A673 (cell line): ENCODE data around the gene ZMYND19.

Source experiments
- EZH2 ChIP-seq: fragments of 200-600 bp; sonication (generic); IDR thresholded peaks from 2 replicates; pipeline ENCODE4 v1.6.1; 2017; ENCODE audit warnings: borderline replicate concordance, low read depth, mild to moderate bottlenecking, mixed read lengths, antibody characterized with exemption, low read length; ENCODE audit not compliant: poor library complexity, severe bottlenecking
- TF ChIP-seq, protein P1 (sequence below): fragments of 300-800, 200-600 bp; sonication (generic); conservative IDR thresholded peaks from 2 replicates; pipeline ENCODE4 v1.5.1; 2017; ENCODE audit warnings: low read depth, mild to moderate bottlenecking, antibody characterized with exemption, low read length, moderate library complexity, mixed read lengths

DNA sequence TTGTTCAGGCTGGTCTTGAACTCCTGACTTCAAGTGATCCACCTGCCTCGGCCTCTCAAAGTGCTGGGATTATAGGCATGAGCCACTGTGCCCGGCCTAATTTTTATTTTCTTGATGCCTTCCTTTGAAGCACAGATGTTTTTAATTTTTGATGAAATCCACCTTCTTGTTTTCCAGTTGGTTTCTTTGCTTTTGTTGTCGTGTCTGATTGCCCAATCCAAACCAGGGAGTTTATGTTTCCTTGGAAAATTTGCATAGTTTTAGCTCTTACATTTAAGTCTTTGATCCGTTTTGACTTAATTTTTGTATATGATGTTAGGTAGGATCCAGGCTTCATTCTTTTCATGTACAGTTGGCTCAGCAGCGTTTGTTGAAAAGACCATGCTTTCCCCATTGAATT is 43.7 kb upstream of the ZMYND19 start:
- TF ChIP-seq, protein P1, sequence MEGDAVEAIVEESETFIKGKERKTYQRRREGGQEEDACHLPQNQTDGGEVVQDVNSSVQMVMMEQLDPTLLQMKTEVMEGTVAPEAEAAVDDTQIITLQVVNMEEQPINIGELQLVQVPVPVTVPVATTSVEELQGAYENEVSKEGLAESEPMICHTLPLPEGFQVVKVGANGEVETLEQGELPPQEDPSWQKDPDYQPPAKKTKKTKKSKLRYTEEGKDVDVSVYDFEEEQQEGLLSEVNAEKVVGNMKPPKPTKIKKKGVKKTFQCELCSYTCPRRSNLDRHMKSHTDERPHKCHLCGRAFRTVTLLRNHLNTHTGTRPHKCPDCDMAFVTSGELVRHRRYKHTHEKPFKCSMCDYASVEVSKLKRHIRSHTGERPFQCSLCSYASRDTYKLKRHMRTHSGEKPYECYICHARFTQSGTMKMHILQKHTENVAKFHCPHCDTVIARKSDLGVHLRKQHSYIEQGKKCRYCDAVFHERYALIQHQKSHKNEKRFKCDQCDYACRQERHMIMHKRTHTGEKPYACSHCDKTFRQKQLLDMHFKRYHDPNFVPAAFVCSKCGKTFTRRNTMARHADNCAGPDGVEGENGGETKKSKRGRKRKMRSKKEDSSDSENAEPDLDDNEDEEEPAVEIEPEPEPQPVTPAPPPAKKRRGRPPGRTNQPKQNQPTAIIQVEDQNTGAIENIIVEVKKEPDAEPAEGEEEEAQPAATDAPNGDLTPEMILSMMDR = no peak
- TF ChIP-seq EZH2 = no peak
